Cardiac muscle cell (in vitro differentiated cells and primary cell): Measurements from ENCODE around the gene ITGA11. TPM values are rescaled to one million over a fixed set of nuclear protein-coding genes. Genes with fewer than 3 reads are reported as not detected.
A peak's percentile ranks its signal among the peaks of the same experiment; 100 is the strongest.

ENCODE experiments used
- DNase-seq, 2 donors: peaks; one replicate each; pipeline versions ENCODE4 v3.0.0 to v3.0.0-alpha.2; 2010 to 2017; ENCODE audit warnings: low read depth in 1 of 2, low spot score in 1 of 2
- H3K27ac ChIP-seq: fragments of 200-600 bp; sonication (generic); 2 replicates; pipeline ENCODE4 v1.5.1; 2016
- H3K27me3 ChIP-seq: fragments of 200-600 bp; sonication (generic); 2 replicates; pipeline ENCODE4 v1.6.0; 2016; ENCODE audit warnings: control low read depth
- H3K36me3 ChIP-seq: fragments of 200-600 bp; sonication (generic); 2 replicates; pipeline ENCODE4 v1.5.1; 2016; ENCODE audit warnings: control low read depth
- H3K4me1 ChIP-seq: fragments of 200-600 bp; sonication (generic); 2 replicates; pipeline ENCODE4 v1.8.1; 2017; ENCODE audit warnings: low read depth, mild to moderate bottlenecking, mixed run types
- H3K4me3 ChIP-seq: fragments of 200-600 bp; sonication (generic); 2 replicates; pipeline ENCODE4 v1.5.1; 2016; ENCODE audit warnings: mild to moderate bottlenecking
- H3K9me3 ChIP-seq: fragments of 200-600 bp; sonication (generic); 2 replicates; pipeline ENCODE4 v1.5.1; 2017; ENCODE audit warnings: low read depth, mild to moderate bottlenecking, control low read depth
- CTCF ChIP-seq: IDR thresholded peaks from 2 replicates; pipeline ENCODE4 v1.5.1; 2012; ENCODE audit warnings: low read depth, mild to moderate bottlenecking, low read length
- polyA plus RNA-seq: library from polyadenylated mRNA; unstranded; fragments of >200 nt; fragmentation: Nextera tagmentation; extraction: Ambion mirVana; gene quantifications from 2 replicates; pipeline ENCODE4 v1.2.1, GENCODE V29; 2016
- total RNA-seq: library from RNA; depleted of rRNA; stranded (reverse); fragments of >200 nt; gene quantifications from 2 replicates; pipeline ENCODE4 v1.2.3, GENCODE V29; 2016

The ITGA11 gene
- total and polyA plus RNA-seq, 2 experiments from 2014 or later: 0.12 to 1.2 TPM

GRCh38 chr15:68307131-68307928 is 124.6 kb downstream of the ITGA11 start:
- no peak overlapping the region for H3K4me3 ChIP-seq
- no peaks in the 10 kb centered on the region for H3K27me3 ChIP-seq
- no peak for DNase-seq

GRCh38 chr15:68305420-68305871 is 126.5 kb downstream of the ITGA11 start:
- no peak for TF ChIP-seq CTCF
- Histone ChIP-seq H3K4me1 (peaks cover 5% of the 10 kb centered on the region), H3K9me3 (no peaks in the 10 kb centered on the region), H3K27me3 (no peaks in the 10 kb centered on the region), H3K4me3 (no peak overlapping the region), H3K27ac (no peak overlapping the region), H3K36me3 (no peaks in the 10 kb centered on the region)
- no peak for DNase-seq

More at GRCh38 chr15:68307131-68307928, 124.6 kb downstream of the ITGA11 start:
- H3K27ac ChIP-seq: no peak overlapping the region
- TF ChIP-seq CTCF: no peak
- H3K9me3 ChIP-seq: no peaks in the 10 kb centered on the region
- H3K36me3 ChIP-seq: no peaks in the 10 kb centered on the region
- peaks cover 5% of the 10 kb centered on the region for H3K4me1 ChIP-seq

GRCh38 chr15:68304589-68305337 is 127.2 kb downstream of the ITGA11 start:
- peak overlapping the region; percentile 35 for H3K27ac ChIP-seq
- TF ChIP-seq CTCF: no peak
- DNase-seq: peak in 1 of 2 donors; percentile 44

GRCh38 chr15:68303560-68304436 is 128.2 kb downstream of the ITGA11 start:
- peaks cover 5% of the 10 kb centered on the region for H3K4me1 ChIP-seq
- H3K27me3 ChIP-seq: no peaks in the 10 kb centered on the region
- no peaks in the 10 kb centered on the region for H3K36me3 ChIP-seq
- no peak for TF ChIP-seq CTCF
- DNase-seq: no peak
- no peaks in the 10 kb centered on the region for H3K9me3 ChIP-seq
- H3K4me3 ChIP-seq: no peak overlapping the region
- H3K27ac ChIP-seq: peak overlapping the region; percentile 35

More at GRCh38 chr15:68304589-68305337, 127.2 kb downstream of the ITGA11 start:
- no peak overlapping the region for H3K4me3 ChIP-seq
- H3K4me1 ChIP-seq: peaks cover 5% of the 10 kb centered on the region
- no peaks in the 10 kb centered on the region for H3K36me3 ChIP-seq
- no peaks in the 10 kb centered on the region for H3K27me3 ChIP-seq
- no peaks in the 10 kb centered on the region for H3K9me3 ChIP-seq

- H3K27me3 ChIP-seq: no peaks in the 10 kb centered on the region
- no peaks in the 10 kb centered on the region for H3K9me3 ChIP-seq
- no peak for TF ChIP-seq CTCF
- peaks cover 5% of the 10 kb centered on the region for H3K4me1 ChIP-seq
- no peaks in the 10 kb centered on the region for H3K36me3 ChIP-seq
- DNase-seq: no peak
- no peak overlapping the region for H3K27ac ChIP-seq
- no peak overlapping the region for H3K4me3 ChIP-seq
Measured at GRCh38 chr15:68303134-68303533, 128.8 kb downstream of the ITGA11 start.
